Thymus (tissue), 11 donors: ENCODE measurements around the gene CD27. TPM values are rescaled to one million over a fixed set of nuclear protein-coding genes. Genes with fewer than 3 reads are reported as not detected.
"Not testable (repeated sequence)": the region's sequence is repeated elsewhere in the genome, so short reads cannot be mapped to it uniquely, and the experiment has no call there.

Experiments used
- DNase-seq, 9 donors: peaks; one replicate each; pipeline ENCODE4 v3.0.0-alpha.2; 2013; ENCODE audit warnings: low spot score in 9 of 9, low read depth in 6 of 9, missing footprints in 1 of 9
- H3K27ac ChIP-seq, 2 donors: one replicate each; pipeline ENCODE4 v1.5.1; 2013; ENCODE audit warnings: control low read depth in 1 of 2, low read depth in 1 of 2, low read length in 1 of 2, mild to moderate bottlenecking in 1 of 2, moderate library complexity in 1 of 2
- H3K27me3 ChIP-seq, 2 donors: one replicate each; pipeline ENCODE4 v1.5.1; 2013; ENCODE audit warnings: low read length in 1 of 2; ENCODE audit not compliant: control insufficient read depth in 2 of 2, insufficient read depth in 1 of 2
- H3K36me3 ChIP-seq, 2 donors: one replicate each; pipeline ENCODE4 v1.5.1; 2013; ENCODE audit warnings: low read length in 1 of 2, mild to moderate bottlenecking in 1 of 2, moderate library complexity in 1 of 2; ENCODE audit not compliant: control insufficient read depth in 2 of 2, insufficient read depth in 2 of 2
- H3K4me1 ChIP-seq, 2 donors: one replicate each; pipeline ENCODE4 v1.5.1; 2013; ENCODE audit warnings: low read length in 2 of 2; ENCODE audit not compliant: control insufficient read depth in 2 of 2, insufficient read depth in 2 of 2
- H3K4me3 ChIP-seq, 2 donors: one replicate each; pipeline ENCODE4 v1.5.1; 2013; ENCODE audit warnings: low read length in 2 of 2, control low read depth in 1 of 2, mild to moderate bottlenecking in 1 of 2
- H3K9me3 ChIP-seq, 2 donors: one replicate each; pipeline ENCODE4 v1.5.1; 2013; ENCODE audit warnings: low read length in 1 of 2, mild to moderate bottlenecking in 1 of 2; ENCODE audit not compliant: control insufficient read depth in 2 of 2, insufficient read depth in 1 of 2
- WGBS: extraction: QIAGEN DNeasy Blood & Tissue Kit; methylation state at CpG from one replicate; pipeline ENCODE4 v1.1.7; 2013; 5-methylcytosine and 5-hydroxymethylcytosine counted together
- polyA plus RNA-seq: library from polyadenylated mRNA; stranded (reverse); fragments of 200-250 nt; gene quantifications from one replicate; pipeline ENCODE4 v1.2.3, GENCODE V29; 2013
- total RNA-seq: library from RNA; stranded (reverse); fragments of 120-200 nt; gene quantifications from one replicate; pipeline ENCODE4 v1.2.4, GENCODE V29; 2013
- donor health status: healthy.

The CD27 gene
- total and polyA plus RNA-seq, 2 donors: 42.3 to 75.4 TPM

DNA sequence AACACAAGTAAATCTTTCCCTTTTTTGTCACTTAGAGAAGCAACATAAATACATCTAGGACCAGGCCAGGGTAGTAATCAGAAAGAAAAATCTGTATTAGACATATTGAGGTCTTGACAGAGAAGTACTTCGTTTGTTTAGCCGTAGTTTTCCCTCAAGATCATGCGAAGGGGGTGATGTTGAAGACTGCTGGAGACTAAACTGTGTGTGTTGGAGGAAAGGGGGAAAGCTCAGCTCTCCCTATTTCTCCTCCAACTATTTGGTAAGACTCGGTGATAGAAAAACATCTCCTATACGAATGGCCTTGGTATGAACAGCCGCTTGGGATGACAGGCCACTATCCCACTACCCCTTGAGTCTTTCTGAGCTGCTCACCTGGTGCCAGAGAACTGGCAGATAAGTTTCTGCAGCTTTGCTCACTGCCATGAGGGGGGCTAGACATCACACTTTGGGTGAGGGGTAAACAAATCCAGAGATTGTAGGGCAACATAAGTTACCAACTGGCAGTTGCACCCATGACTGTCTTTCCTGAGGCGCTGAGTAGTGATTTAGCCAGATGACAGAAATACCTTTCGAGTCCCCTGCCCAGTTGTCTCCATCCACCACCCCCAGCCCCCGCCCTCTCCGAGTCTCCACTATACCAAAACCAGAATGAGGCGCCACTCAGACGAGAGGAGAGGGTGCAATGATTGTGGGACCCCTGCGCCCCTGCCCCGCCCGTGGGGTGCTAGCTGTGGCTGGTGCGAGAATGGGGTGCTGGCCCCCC, 25.0 kb downstream of the CD27 start:
- WGBS: 34% methylated on average over 16 of the region's 16 CpGs
- H3K4me1 ChIP-seq: peaks cover 21 to 40% of the 10 kb centered on the region in 2 donors

DNA sequence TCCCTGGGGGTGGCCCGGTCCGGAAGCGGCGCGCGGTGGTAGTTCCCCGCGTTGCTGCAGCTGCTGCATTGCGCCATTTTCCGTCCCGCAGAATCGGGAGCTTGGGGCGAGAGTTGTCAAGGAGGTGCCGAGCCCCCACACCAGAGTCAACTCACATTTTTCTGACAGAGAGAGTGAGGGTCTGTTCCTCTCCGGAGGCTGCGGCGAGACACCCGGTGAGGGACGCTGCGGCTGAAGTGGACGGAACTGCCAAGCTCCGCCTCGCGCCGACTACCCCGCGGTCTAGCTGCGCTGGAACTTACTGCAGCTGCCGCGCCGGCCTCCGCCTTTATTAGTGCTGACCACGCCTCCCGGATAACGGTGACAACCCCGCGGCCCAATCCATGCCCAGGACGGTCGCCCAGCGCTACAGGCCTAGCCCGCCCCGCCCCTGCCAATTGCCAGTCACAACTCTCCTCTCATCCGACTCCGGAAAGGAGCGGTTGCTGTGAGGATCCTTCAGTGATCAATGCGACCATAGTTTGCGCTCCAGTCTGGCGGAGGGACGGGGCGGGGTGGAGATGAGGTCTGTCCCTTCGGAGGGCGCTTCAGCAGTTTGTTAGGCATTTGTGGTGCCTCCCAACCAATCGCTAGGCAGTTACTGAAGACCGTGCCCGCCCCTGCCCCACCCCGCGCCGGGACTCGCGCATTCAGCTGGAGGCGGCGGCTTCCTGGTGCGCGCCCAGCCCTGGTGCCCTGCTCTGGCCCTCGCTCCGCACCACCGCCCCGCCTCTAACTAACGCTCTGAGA, 25.8 kb downstream of the CD27 start, which contains the start of gene VAMP1:
VAMP1 (minus strand) TSS at position 303 of the 789 bp plus-strand sequence; CDS start at position 157, 146 bp downstream.
- Histone ChIP-seq H3K9me3 (no peaks in the 10 kb centered on the region), H3K27me3 (no peaks in the 10 kb centered on the region), H3K4me1 (peaks cover 19 to 33% of the 10 kb centered on the region in 2 donors), H3K36me3 (peaks cover 15 to 25% of the 10 kb centered on the region in 2 donors), H3K27ac (peak within 1 kb of the TSS; percentile 93 to 95), H3K4me3 (peak within 1 kb of the TSS; percentile 76 to 85)
- under 1% methylated on average over 69 of the region's 69 CpGs for WGBS
- peak in 8 of 9 donors; percentile 78 to 94 (median 89) for DNase-seq

More for the DNA sequence above, 25.0 kb downstream of the CD27 start:
- Histone ChIP-seq H3K27ac (peak overlapping the region; percentile 93 to 95), H3K9me3 (no peaks in the 10 kb centered on the region), H3K36me3 (peaks cover 16 to 31% of the 10 kb centered on the region in 2 donors), H3K4me3 (peak overlapping the region; percentile 76 to 85), H3K27me3 (no peaks in the 10 kb centered on the region)
- DNase-seq: peak in 1 of 9 donors; percentile 50

DNA sequence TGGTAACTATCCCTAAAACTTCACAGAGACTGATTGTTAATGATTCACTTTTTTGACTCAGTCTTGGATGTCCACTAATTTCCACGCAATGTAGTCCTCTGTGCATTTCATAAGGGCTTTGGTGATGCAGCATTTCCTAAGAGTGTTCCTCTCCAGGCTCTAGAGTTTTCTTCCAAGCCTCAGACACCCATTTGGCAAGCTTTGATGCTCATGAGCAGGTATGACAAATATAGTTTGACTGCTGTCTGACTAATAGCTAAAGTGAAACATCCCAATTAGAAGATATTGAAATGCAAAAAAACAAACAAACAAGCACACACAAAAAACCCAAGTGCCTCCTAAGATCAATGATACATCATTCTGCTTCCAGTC, 27.2 kb downstream of the CD27 start:
- Histone ChIP-seq H3K36me3 (peaks cover 3 to 13% of the 10 kb centered on the region in 2 donors), H3K4me3 (no peak overlapping the region), H3K27me3 (no peaks in the 10 kb centered on the region), H3K27ac (no peak overlapping the region), H3K4me1 (peaks cover 24 to 29% of the 10 kb centered on the region in 2 donors), H3K9me3 (no peaks in the 10 kb centered on the region)
- WGBS: 97% methylated on average over 1 of the region's 1 CpG
- no peak for DNase-seq

DNA sequence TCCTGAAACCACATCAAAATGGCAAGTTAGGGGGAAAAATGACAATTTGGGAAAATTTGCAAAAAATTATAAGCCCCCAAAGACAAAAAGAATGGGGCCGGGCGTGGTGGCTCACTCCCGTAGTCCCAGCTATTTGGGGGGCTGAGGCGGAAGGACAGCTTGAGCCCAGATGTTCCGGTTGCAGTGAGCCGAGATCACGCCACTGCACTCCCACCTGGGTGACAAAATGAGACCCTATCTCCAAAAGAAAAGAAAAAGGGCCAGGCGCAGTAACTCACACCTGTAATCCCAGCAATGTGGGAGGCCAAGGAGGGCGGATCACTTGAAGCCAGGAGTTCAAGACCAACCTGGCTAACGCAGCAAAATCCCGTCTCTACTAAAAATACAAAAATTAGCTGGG, 27.7 kb downstream of the CD27 start:
- H3K4me1 ChIP-seq: peaks cover 24 to 29% of the 10 kb centered on the region in 2 donors
- H3K9me3 ChIP-seq: no peaks in the 10 kb centered on the region
- peaks cover 3 to 11% of the 10 kb centered on the region in 2 donors for H3K36me3 ChIP-seq
- no peak for DNase-seq
- no peak overlapping the region for H3K4me3 ChIP-seq
- H3K27ac ChIP-seq: no peak overlapping the region
- H3K27me3 ChIP-seq: no peaks in the 10 kb centered on the region
- WGBS: 92% methylated on average over 11 of the region's 11 CpGs

DNA sequence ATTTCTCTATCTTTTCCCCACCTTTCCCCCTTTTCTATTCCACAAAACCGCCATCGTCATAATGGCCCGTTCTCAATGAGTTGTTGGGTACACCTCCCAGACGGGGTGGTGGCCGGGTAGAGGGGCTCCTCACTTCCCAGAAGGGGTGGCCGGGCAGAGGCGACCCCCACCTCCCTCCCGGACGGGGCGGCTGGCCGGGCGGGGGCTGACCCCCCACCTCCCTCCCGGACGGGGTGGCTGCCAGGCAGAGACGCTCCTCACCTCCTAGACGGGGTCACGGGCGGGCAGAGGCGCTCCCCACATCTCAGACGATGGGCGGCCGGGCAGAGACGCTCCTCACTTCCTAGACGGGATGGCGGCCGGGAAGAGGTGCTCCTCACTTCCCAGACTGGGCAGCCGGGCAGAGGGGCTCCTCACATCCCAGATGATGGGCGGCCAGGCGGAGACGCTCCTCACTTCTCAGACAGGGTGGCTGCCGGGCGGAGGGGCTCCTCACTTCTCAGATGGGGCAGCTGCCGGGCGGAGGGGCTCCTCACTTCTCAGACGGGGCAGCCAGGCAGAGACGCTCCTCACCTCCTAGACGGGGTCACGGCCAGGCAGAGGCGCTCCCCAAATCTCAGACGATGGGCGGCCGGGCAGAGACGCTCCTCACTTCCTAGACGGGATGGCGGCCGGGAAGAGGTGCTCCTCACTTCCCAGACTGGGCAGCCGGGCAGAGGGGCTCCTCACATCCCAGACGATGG, 30.6 kb downstream of the CD27 start:
- 97% methylated on average over 43 of the region's 48 CpGs for WGBS
- not testable (repeated sequence) for H3K4me3 ChIP-seq, H3K27ac ChIP-seq, H3K27me3 ChIP-seq, H3K9me3 ChIP-seq, H3K36me3 ChIP-seq, DNase-seq
- peaks cover 9 to 10% of the 10 kb centered on the region in 2 donors for H3K4me1 ChIP-seq

DNA sequence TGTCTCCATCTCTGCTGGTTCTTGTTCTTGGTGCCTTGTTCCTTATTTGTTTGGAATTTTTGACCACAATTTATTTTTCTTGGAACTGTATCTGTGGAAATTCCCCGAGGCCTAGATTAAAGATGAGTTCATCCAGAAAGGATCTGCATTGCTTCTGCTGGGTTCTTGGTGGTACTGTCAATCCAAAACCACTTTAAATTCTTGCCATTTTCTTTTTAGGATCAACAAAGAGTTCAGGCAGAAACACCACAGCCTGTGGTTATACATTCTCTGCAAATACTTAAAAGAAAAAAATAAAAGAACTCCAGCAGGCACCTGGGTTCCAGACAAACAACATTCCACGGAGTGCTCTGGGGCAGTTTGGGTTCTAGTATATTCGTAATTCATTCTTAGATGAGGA, 31.7 kb downstream of the CD27 start:
- Histone ChIP-seq H3K4me1 (peaks cover 4 to 6% of the 10 kb centered on the region in 2 donors), H3K27me3 (no peaks in the 10 kb centered on the region), H3K36me3 (no peaks in the 10 kb centered on the region), H3K27ac (no peak overlapping the region), H3K4me3 (no peak overlapping the region), H3K9me3 (no peaks in the 10 kb centered on the region)
- no peak for DNase-seq
- WGBS: 58% methylated on average over 3 of the region's 3 CpGs

DNA sequence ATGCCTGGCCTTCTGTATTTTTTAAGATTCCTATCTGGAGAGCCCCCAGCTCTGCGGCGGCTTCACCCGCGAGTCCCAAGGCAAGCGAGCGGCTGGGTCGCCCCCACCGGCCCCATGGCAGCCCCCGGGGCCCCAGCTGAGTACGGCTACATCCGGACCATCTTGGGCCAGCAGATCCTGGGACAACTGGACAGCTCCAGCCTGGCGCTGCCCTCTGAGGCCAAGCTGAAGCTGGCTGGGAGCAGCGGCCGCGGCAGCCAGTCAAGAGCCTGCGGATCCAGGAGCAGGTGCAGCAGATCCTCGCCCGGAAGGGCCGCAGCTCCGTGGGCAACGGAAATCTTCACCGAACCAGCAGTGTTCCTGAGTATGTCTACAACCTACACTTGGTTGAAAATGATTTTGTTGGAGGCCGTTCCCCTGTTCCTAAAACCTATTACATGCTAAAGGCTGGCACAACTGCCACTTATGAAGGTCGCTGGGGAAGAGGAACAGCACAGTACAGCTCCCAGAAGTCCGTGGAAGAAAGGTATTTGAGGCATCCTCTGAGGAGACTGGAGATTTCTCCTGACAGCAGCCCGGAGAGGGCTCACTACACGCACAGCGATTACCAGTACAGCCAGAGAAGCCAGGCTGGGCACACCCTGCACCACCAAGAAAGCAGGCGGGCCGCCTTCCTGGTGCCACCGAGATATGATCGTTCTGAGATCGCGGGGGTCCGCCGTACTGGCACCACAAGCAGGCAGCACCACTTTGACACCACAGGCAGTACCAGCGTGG, 33.0 kb downstream of the CD27 start:
- H3K27me3 ChIP-seq, DNase-seq, H3K27ac ChIP-seq, H3K4me3 ChIP-seq, H3K9me3 ChIP-seq, H3K4me1 ChIP-seq, H3K36me3 ChIP-seq: not testable (repeated sequence)
- 98% methylated on average over 37 of the region's 37 CpGs for WGBS

DNA sequence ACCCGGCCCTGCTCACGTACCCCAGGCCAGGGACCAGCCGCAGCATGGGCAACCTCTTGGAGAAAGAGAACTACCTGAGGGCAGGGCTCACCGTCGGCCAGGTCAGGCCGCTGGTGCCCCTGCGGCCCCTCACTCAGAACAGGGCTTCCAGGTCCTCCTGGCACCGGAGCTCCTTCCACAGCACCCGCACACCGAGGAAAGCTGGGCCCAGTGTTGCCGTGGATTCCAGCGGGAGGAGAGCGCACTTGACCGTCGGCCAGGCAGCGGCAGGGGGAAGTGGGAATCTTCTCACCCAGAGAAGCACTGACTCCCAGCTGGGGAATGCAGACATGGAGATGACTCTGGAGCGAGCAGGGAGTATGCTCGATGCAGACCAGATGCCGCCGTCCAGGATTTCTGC, 33.7 kb downstream of the CD27 start:
- no peak for DNase-seq
- no peaks in the 10 kb centered on the region for H3K27me3 ChIP-seq
- 96% methylated on average over 20 of the region's 20 CpGs for WGBS
- peaks cover 3 to 6% of the 10 kb centered on the region in 2 donors for H3K4me1 ChIP-seq
- no peak overlapping the region for H3K4me3 ChIP-seq
- no peaks in the 10 kb centered on the region for H3K36me3 ChIP-seq
- no peaks in the 10 kb centered on the region for H3K9me3 ChIP-seq
- no peak overlapping the region for H3K27ac ChIP-seq
